Measurements from ENCODE around the gene MARK2.
A peak's percentile ranks its signal among the peaks of the same experiment; 100 is the strongest.

Gene MARK2

GRCh38 chr11:63831326-63831725 lies 7.6 kb upstream of the MARK2 start:
- no peak for DNase-seq

- DNase-seq: no peak
Observed at GRCh38 chr11:63832336-63832735, 6.6 kb upstream of the MARK2 start.

- DNase-seq: no peak
Observed at GRCh38 chr11:63833048-63833447, 5.9 kb upstream of the MARK2 start.

GRCh38 chr11:63834535-63835157 lies 4.3 kb upstream of the MARK2 start:
- DNase-seq: no peak

- DNase-seq: no peak
Observed at GRCh38 chr11:63835158-63835545, 3.8 kb upstream of the MARK2 start.

GRCh38 chr11:63837027-63837688 lies 1.8 kb upstream of the MARK2 start:
- DNase-seq: peak; percentile 50 to 69

- no peak for DNase-seq
Observed at GRCh38 chr11:63837739-63838138, 1.2 kb upstream of the MARK2 start.

- DNase-seq: no peak
Observed at GRCh38 chr11:63838150-63838677, 696 bp upstream of the MARK2 start.

GRCh38 chr11:63839508-63840355 lies 822 bp downstream of the MARK2 start:
- DNase-seq: no peak

- DNase-seq: no peak
Observed at GRCh38 chr11:63840356-63841060, 1.6 kb downstream of the MARK2 start.

GRCh38 chr11:63841554-63841953 lies 2.6 kb downstream of the MARK2 start:
- no peak for DNase-seq

GRCh38 chr11:63843041-63843440 lies 4.1 kb downstream of the MARK2 start:
- no peak for DNase-seq

GRCh38 chr11:63844836-63845235 lies 5.9 kb downstream of the MARK2 start:
- DNase-seq: no peak

- DNase-seq: no peak
Observed at GRCh38 chr11:63845303-63845702, 6.4 kb downstream of the MARK2 start.

GRCh38 chr11:63845911-63846310 lies 7.0 kb downstream of the MARK2 start:
- no peak for DNase-seq

- no peak for DNase-seq
Observed at GRCh38 chr11:63846897-63847296, 8.0 kb downstream of the MARK2 start.

- no peak for DNase-seq
Observed at GRCh38 chr11:63847363-63847762, 8.5 kb downstream of the MARK2 start.

- no peak for DNase-seq
Observed at GRCh38 chr11:63849691-63850090, 10.8 kb downstream of the MARK2 start.

GRCh38 chr11:63850920-63851319 lies 12.0 kb downstream of the MARK2 start:
- no peak for DNase-seq

GRCh38 chr11:63851364-63851763 lies 12.5 kb downstream of the MARK2 start:
- no peak for DNase-seq

- no peak for DNase-seq
Observed at GRCh38 chr11:63853476-63853875, 14.6 kb downstream of the MARK2 start.

- DNase-seq: no peak
Observed at GRCh38 chr11:63854696-63855095, 15.8 kb downstream of the MARK2 start.

GRCh38 chr11:63855975-63856374 lies 17.1 kb downstream of the MARK2 start:
- DNase-seq: no peak

Measured in SW 1271 (cell line).